Esophagus muscularis mucosa (tissue), 4 donors: ENCODE measurements around the gene KCNJ10.

ENCODE experiments used
- CTCF ChIP-seq, 3 experiments: fragments of 200-600 bp in 2 of 3; fragments of 450-650 bp in 1 of 3; sonication (generic) in 2 of 3; IDR thresholded peaks; one replicate each; pipeline ENCODE4 v1.5.1; 2017 to 2019; ENCODE audit warnings: antibody characterized with exemption in 3 of 3, mild to moderate bottlenecking in 2 of 3, moderate library complexity in 1 of 3
- EP300 ChIP-seq: sonication (generic); formaldehyde crosslinking; IDR thresholded peaks from one replicate; pipeline ENCODE4 v1.6.1; 2017; ENCODE audit warnings: antibody characterized with exemption
- POLR2A ChIP-seq: fragments of 450-650 bp; IDR thresholded peaks from one replicate; pipeline ENCODE4 v1.6.1; 2017; ENCODE audit warnings: antibody characterized with exemption, moderate library complexity, mild to moderate bottlenecking, low read depth
- POLR2AphosphoS5 ChIP-seq, 2 donors: sonication (generic); formaldehyde crosslinking; IDR thresholded peaks; one replicate each; pipeline ENCODE4 v1.6.1; 2017; ENCODE audit warnings: antibody characterized with exemption in 2 of 2

- TF ChIP-seq CTCF (IDR thresholded peaks at IDR 0.05) (no peak), POLR2AphosphoS5 (IDR thresholded peaks at IDR 0.05) (no peak), POLR2A (no peak), EP300 (no peak)
These were observed 80.0 kb downstream of the KCNJ10 start for GRCh38 chr1:159990005-159990404.
